ENCODE measurements around the gene TSHZ2.

DNA sequence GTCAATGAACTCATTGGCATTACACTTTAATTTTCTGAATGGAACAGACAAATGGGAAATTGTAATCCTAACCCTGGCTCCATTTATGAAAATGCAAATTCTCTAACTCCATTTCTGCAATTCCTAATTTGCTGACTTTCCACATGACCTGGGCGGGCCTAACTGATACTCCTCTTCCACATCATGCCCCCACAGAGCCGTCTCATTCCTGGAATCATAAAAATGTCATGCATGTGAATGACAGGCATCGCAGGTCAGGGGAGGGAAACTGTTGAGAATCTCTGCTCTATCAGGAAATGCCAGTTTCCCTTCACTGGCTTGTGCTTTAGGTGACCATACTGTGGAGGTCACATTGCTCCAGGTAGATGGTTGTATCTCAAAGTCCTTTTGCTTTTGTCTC lies 456.4 kb downstream of the TSHZ2 start:
- no peak for TF ChIP-seq EP300 (IDR thresholded peaks at IDR 0.05)
- TF ChIP-seq, protein P1, sequence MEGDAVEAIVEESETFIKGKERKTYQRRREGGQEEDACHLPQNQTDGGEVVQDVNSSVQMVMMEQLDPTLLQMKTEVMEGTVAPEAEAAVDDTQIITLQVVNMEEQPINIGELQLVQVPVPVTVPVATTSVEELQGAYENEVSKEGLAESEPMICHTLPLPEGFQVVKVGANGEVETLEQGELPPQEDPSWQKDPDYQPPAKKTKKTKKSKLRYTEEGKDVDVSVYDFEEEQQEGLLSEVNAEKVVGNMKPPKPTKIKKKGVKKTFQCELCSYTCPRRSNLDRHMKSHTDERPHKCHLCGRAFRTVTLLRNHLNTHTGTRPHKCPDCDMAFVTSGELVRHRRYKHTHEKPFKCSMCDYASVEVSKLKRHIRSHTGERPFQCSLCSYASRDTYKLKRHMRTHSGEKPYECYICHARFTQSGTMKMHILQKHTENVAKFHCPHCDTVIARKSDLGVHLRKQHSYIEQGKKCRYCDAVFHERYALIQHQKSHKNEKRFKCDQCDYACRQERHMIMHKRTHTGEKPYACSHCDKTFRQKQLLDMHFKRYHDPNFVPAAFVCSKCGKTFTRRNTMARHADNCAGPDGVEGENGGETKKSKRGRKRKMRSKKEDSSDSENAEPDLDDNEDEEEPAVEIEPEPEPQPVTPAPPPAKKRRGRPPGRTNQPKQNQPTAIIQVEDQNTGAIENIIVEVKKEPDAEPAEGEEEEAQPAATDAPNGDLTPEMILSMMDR (IDR thresholded peaks at IDR 0.05): no peak
